Measurements from ENCODE around the gene CCNF.

- TF ChIP-seq CTCF (IDR thresholded peaks at IDR 0.05) (no peak), POLR2AphosphoS5 (IDR thresholded peaks at IDR 0.05; ENCODE audit: low read depth, low read length) (no peak)
Observed at GRCh38 chr16:2451851-2452320, 22.6 kb downstream of the CCNF start.

All from Panc1 (cell line).